Osteoblast (primary cell): Measurements from ENCODE around the gene CHAD. TPM values are rescaled to one million over a fixed set of nuclear protein-coding genes. Genes with fewer than 3 reads are reported as not detected.
A peak's percentile ranks its signal among the peaks of the same experiment; 100 is the strongest.

Experiments
- DNase-seq: peaks from one replicate; pipeline ENCODE4 v3.0.0; 2011; ENCODE audit warnings: low spot score, mixed read lengths; ENCODE audit not compliant: insufficient read length; ENCODE audit errors: missing footprints
- H2AFZ ChIP-seq: 2 replicates; pipeline ENCODE4 v1.6.0; 2011; ENCODE audit warnings: mild to moderate bottlenecking, low read length
- H3K27ac ChIP-seq: 2 replicates; pipeline ENCODE4 v1.5.1; 2011; ENCODE audit warnings: mild to moderate bottlenecking, low read depth, low read length, moderate library complexity
- H3K27me3 ChIP-seq: 2 replicates; pipeline ENCODE4 v1.6.0; 2012; ENCODE audit warnings: mild to moderate bottlenecking, control low read depth, inconsistent platforms, low read length, moderate library complexity; ENCODE audit not compliant: insufficient read depth
- H3K36me3 ChIP-seq: 2 replicates; pipeline ENCODE4 v1.5.1; 2011; ENCODE audit warnings: mild to moderate bottlenecking, low read length, control low read depth, moderate library complexity; ENCODE audit not compliant: insufficient read depth
- H3K4me1 ChIP-seq: 2 replicates; pipeline ENCODE4 v1.5.1; 2011; ENCODE audit warnings: mild to moderate bottlenecking, low read length, control low read depth, moderate library complexity; ENCODE audit not compliant: insufficient read depth
- H3K4me2 ChIP-seq: 2 replicates; pipeline ENCODE4 v1.6.0; 2011; ENCODE audit warnings: mild to moderate bottlenecking, low read length; ENCODE audit not compliant: insufficient read depth
- H3K4me3 ChIP-seq: fragments of 200-600 bp; sonication (generic); 3 replicates; pipeline ENCODE4 v1.5.1; 2012; ENCODE audit warnings: mild to moderate bottlenecking, low read length, inconsistent platforms; ENCODE audit not compliant: insufficient read depth
- H3K79me2 ChIP-seq: 2 replicates; pipeline ENCODE4 v1.6.0; 2012; ENCODE audit warnings: mild to moderate bottlenecking, low read length, control low read depth, inconsistent platforms; ENCODE audit not compliant: insufficient read depth
- H3K9me3 ChIP-seq: 2 replicates; pipeline ENCODE4 v1.5.1; 2011; ENCODE audit warnings: low read depth, low read length, control low read depth
- H4K20me1 ChIP-seq: 2 replicates; pipeline ENCODE4 v1.6.0; 2012; ENCODE audit warnings: mild to moderate bottlenecking, low read length, control low read depth; ENCODE audit not compliant: insufficient read depth
- CTCF ChIP-seq: IDR thresholded peaks from 2 replicates; pipeline ENCODE4 v1.5.1; 2011; ENCODE audit warnings: mild to moderate bottlenecking, low read depth, low read length, moderate library complexity; ENCODE audit errors: extremely low read depth
- total RNA-seq: library from RNA; depleted of rRNA; stranded (reverse); fragments of >200 nt; gene quantifications from 2 replicates; pipeline ENCODE4 v1.2.3, GENCODE V29; 2012

The CHAD gene
- total RNA-seq, 1 donor = not detected

GRCh38 chr17:50487213-50488096 lies 18.8 kb upstream of the CHAD start:
- Histone ChIP-seq H3K4me1 (peaks cover 13% of the 10 kb centered on the region), H3K27me3 (no peaks in the 10 kb centered on the region), H4K20me1 (no peaks in the 10 kb centered on the region), H3K4me3 (no peak overlapping the region), H2AFZ (no peak overlapping the region), H3K4me2 (peak overlapping the region; percentile 36), H3K79me2 (no peaks in the 10 kb centered on the region), H3K9me3 (no peaks in the 10 kb centered on the region), H3K27ac (no peak overlapping the region), H3K36me3 (peaks cover 28% of the 10 kb centered on the region)
- no peak for TF ChIP-seq CTCF
- DNase-seq = peak; percentile 88

GRCh38 chr17:50484386-50485155 lies 15.9 kb upstream of the CHAD start:
- no peak overlapping the region for H3K4me3 ChIP-seq

GRCh38 chr17:50483266-50483665 lies 14.6 kb upstream of the CHAD start:
- peaks cover 25% of the 10 kb centered on the region for H3K79me2 ChIP-seq
- H3K36me3 ChIP-seq = peaks cover 28% of the 10 kb centered on the region
- TF ChIP-seq CTCF = no peak
- DNase-seq = no peak
- no peak overlapping the region for H2AFZ ChIP-seq
- no peak overlapping the region for H3K4me3 ChIP-seq
- peaks cover 9% of the 10 kb centered on the region for H4K20me1 ChIP-seq
- H3K4me2 ChIP-seq = no peak overlapping the region
- H3K27me3 ChIP-seq = no peaks in the 10 kb centered on the region
- peak overlapping the region; percentile 87 for H3K27ac ChIP-seq
- no peaks in the 10 kb centered on the region for H3K9me3 ChIP-seq
- peaks cover 20% of the 10 kb centered on the region for H3K4me1 ChIP-seq

More at GRCh38 chr17:50484386-50485155, 15.9 kb upstream of the CHAD start:
- Histone ChIP-seq H3K4me1 (peaks cover 17% of the 10 kb centered on the region), H3K27ac (no peak overlapping the region), H3K9me3 (no peaks in the 10 kb centered on the region), H4K20me1 (peaks cover 8% of the 10 kb centered on the region), H3K79me2 (peaks cover 20% of the 10 kb centered on the region), H3K27me3 (no peaks in the 10 kb centered on the region), H2AFZ (no peak overlapping the region), H3K4me2 (no peak overlapping the region), H3K36me3 (peaks cover 28% of the 10 kb centered on the region)
- no peak for TF ChIP-seq CTCF
- peak; percentile 92 for DNase-seq

DNA sequence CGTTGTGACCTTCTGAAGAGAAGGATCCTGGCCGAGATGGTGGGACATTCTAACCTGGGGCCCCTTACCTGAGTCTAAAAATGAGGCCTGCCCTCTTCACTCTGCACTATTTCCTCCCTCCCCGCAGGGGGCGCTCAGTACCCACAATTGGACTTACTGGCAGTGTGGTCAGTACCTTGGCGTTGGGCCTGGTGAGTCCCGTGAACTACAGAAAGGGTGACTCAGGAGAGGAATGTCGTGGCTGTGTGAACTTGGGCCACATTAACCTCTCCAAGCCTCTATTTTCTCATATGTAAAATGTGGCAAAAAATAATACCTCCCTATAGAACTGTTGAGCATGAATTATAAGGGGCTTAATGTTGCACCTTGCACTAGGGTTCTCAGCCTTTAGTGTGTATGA lies 13.8 kb upstream of the CHAD start:
- peaks cover 25% of the 10 kb centered on the region for H3K79me2 ChIP-seq
- H3K4me2 ChIP-seq = peak overlapping the region; percentile 63
- H3K27me3 ChIP-seq = no peaks in the 10 kb centered on the region
- peaks cover 17% of the 10 kb centered on the region for H3K4me1 ChIP-seq
- H3K4me3 ChIP-seq = no peak overlapping the region
- peak overlapping the region; percentile 87 for H3K27ac ChIP-seq
- TF ChIP-seq CTCF = peak; percentile 96
- peaks cover 28% of the 10 kb centered on the region for H3K36me3 ChIP-seq
- H3K9me3 ChIP-seq = no peaks in the 10 kb centered on the region
- H2AFZ ChIP-seq = no peak overlapping the region
- H4K20me1 ChIP-seq = peaks cover 9% of the 10 kb centered on the region
- peak; percentile 98 for DNase-seq
